GM21360 (cell line): ENCODE measurements around the gene C3orf38.
"Not testable (repeated sequence)": the region's sequence is repeated elsewhere in the genome, so short reads cannot be mapped to it uniquely, and the experiment has no call there.

Experiments
- ATAC-seq: cut with Tn5 transposase; IDR thresholded peaks from one replicate; pipeline ENCODE4 v1.9.1; 2021; ENCODE audit warnings: mild to moderate bottlenecking, moderate library complexity; ENCODE audit not compliant: unreplicated experiment

C3orf38 gene

DNA sequence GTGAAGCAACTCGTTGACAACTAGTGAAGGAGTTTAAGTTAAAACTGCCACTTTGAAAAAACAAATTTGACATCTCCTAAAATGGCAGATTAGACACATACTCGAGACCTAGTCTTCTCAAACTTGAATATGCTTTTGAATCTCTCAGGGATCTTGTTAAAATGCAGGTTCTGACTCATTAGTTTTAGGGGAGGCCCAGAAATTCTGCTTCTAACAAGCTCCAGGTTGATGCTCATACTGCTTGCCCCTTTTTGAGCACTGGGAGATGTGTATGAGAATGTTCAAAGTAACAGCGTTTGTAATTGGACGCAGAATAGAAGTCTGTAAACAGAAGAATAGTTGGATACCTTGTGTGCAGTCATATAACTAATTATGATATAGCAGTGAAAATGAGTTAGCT lies 1.6 kb downstream of the C3orf38 start:
- no peak for ATAC-seq

DNA sequence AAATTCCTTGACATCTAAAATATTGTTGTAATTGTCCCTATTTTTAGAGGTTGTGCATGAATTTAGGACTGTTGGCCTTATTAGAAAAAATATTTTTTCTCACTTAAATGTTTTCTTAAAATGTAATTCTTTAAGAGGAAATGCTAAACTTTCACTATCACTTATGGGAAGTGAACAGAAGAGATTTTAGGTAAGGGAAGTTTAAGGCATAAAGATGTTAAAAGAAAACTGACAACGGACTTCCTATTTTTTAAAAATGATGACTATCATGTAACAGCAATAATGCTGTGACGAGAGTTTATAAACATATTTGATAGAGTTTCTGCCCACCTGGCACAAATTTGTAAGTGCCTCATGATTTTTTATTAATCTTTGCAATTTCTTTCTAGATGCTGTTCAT lies 3.1 kb downstream of the C3orf38 start:
- ATAC-seq, result no peak

GRCh38 chr3:88166419-88166971 lies 16.7 kb downstream of the C3orf38 start:
- ATAC-seq, result no peak

- no peak for ATAC-seq
Measured at GRCh38 chr3:88167173-88167572, 17.4 kb downstream of the C3orf38 start.

DNA sequence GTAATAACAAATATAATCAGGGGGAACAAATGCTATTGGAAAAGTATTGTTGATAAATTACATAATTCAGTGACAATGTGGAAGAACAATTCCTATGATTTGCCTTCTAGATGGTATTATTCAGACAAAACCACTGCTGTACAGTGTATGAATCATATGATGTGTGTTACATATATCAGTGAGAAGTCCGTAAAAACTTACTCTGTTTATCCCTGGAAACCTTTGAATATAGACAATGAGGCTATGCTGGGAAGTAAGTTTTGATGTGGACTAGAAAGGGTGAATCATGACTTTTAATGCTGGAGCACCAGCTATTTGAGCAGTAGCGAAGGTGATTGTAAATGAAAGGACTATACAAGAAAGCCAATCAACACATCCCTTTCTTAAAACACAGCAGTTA lies 17.9 kb downstream of the C3orf38 start:
- ATAC-seq, result no peak

GRCh38 chr3:88168171-88168570 lies 18.4 kb downstream of the C3orf38 start:
- no peak for ATAC-seq

DNA sequence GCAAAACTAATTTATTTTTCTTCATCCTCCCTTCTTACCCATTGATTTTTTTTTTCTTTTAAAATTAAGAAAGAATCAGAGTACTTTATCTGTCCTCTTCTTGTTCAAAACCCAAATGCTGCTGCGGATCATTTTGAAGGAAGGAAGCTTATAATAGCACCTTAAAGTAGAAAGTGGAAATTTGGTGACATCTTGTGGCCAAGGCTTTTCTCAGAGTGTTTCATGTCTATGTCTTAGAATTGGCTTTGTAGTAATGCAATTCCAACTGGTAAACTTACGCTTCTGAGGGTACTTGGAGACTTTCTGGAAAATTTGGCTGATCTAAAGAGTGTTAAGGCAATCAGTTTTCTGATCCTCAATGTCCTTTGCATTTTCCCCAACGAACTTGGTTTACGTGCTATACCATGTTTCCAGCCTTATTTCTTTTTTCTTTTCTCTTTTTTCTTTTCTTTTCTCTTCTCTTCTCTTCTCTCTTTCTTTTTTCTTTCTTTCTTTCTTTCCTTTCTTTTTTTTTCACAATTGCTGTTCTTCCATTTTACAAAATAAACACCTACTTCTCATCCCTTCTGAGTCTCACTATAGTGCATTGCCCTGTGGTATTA lies 30.7 kb downstream of the C3orf38 start:
- peak; percentile 95 for ATAC-seq

DNA sequence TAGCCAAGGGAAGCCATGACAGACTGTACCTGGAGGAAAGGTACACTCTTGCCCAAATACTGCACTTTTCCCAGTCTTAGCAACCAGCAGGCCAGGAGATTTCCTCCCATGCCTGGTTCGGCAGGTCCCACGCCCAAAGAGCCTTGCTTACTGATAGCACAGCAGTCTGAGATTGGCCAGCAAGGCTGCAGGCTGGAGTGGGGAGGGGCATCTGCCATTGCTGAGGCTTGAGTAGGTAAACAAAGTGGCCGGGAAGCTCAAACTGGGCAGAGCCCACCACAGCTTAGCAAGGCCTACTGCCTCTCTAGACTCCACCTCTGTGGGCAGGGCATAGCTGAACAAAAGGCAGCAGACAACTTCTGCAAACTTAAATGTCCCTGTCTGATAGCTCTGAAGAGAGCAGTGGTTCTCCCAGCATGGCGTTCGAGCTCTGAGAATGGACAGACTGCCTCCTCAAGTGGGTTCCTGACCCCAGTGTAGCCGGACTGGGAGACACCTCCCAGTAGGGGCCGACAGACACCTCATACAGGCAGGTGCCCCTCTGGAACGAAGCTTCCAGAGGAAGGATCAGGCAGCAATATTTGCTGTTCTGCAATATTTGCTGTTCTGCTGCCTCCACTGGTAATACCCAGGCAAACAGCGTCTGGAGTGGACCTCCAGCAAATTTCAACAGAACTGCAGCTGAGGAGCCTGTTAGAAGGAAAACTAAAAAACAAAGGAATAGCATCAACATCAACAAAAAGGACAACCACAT lies 32.6 kb downstream of the C3orf38 start:
- not testable (repeated sequence) for ATAC-seq

DNA sequence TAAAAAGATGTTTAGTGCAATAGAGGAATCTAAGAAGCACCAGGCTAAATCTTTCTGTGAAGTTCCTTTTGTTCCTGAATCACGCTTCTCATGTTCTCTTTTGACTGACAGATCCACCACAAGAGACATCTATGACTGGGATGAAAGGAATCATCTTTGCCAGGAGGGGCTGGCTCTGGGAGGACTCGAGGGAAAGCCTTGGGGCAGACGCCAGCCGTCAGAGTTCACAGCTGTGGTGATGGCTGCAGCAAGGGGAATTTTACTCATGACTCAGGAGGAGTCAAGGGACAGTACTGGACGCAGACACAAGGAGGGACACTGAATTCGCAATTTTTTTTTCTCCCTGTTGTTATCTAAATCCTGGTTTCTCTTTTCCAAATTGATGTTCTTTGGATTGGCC lies 38.7 kb downstream of the C3orf38 start:
- no peak for ATAC-seq

DNA sequence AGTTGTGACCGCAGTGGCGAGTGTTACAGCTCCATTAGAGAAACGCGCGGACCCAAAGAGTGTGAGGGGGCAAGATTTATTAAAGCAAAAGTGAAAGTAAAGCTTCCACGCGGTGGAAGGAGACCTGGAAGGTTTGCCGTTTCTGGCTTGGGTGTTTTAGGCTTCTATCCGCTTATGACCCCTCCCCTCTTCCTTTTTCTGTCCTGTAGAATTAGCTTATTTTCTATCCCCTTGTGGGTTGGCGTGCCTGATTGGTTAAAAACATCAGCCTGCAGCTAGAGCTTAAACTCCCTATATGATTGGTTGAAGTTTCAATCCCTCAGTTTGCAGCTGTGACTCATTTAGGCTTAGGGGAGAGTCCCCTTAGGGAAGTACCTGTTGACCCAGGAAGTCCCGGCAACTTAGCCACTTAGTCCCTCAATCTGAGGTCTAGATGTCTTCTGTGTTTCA lies 39.6 kb downstream of the C3orf38 start:
- peak; percentile 93 for ATAC-seq

- no peak for ATAC-seq
Measured at GRCh38 chr3:88191872-88192409, 42.2 kb downstream of the C3orf38 start.

DNA sequence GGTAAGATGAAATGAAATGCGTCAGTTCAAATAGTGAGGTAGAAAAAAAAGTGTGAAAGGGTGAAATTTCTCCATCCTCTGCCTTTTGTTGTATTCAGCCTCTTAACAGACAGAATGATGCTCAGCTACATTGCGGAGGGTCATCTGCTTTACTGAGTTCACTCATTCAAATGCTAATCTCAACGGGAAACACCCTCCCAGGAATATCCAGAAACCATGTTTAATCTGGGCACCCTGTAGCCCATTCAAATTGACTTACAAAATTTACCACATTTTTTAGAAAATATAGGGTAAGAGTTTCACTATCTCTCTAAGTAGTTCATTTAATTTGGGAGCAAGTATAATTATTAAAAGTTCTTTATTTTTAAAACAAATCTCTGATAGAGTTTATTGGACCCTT lies 42.9 kb downstream of the C3orf38 start:
- ATAC-seq, result no peak

DNA sequence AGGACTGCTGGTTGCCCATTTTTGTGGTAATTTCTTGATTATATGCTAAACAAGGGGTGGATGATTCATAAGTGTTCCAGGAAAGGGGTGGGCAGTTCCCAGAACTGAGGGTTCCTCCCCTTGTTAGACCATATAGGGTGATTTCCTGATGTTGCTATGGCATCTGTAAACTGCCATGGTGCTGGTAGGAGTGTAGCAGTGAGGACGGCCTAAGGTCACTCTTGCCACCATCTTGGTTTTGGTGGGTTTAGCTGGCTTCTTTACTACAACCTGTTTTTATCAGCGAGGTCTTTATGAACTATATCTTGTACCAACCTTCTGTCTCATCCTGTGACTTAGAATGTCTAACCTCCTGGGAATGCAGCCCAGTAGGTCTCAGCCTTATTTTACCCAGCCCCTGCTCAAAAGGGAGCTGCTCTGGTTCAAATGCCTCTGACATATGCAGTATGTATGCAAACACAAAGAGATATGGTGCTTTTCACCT lies 46.2 kb downstream of the C3orf38 start:
- ATAC-seq, result no peak

DNA sequence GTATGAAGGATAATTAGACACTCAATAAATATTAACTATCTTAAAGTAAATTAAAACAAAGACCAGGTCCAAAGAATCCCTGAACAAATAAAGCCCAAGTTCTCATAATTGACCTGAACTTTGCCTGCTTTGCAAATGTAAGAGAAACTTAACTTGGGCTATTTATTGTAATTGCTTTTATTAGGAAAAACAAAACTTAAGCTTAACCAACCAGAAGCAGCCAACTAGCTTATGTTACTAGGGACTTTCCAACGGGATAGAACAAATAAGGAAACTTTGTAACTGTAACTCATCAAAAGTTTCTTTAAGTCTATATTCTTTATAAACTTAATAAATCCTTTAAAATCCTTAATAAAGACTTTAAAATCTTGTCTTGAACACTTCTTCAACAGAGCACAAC lies 48.4 kb downstream of the C3orf38 start:
- ATAC-seq, result no peak

DNA sequence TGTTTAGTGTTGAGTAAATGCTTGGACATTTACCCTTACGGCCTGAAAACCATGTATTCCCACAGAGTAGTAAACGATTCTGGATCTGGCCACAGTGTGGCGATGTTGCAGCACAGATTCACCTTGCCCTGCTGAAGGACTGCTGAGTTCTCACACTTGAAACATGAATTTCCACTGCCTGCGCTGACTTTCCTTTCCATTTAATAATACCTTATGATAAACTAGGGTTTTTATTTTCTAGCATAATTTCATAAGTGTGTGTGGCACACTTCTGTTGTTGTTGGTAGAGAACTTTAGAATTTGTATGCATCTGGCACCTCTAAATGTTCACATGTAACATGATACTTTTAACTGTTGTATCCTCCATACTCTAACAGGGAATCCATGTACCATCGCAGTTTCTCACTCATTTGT lies 53.9 kb downstream of the C3orf38 start:
- ATAC-seq, result peak; percentile 96
